Vein endothelial cell (primary cell): ENCODE data around the gene ASPN. TPM values are rescaled to one million over a fixed set of nuclear protein-coding genes. Genes with fewer than 3 reads are reported as not detected.

Source experiments
- small RNA-seq: library from RNA; depleted of rRNA; stranded (forward); fragments of <200 nt; gene quantifications from one replicate; pipeline ENCODE3, GENCODE V24; 2012
- total RNA-seq: library from RNA; depleted of rRNA; stranded (reverse); fragments of >200 nt; gene quantifications from 2 replicates; pipeline ENCODE4 v1.2.3, GENCODE V29; 2012

The ASPN gene
- not detected in 2 replicates for total RNA-seq

GRCh38 chr9:92482329-92482728 lies at the start of gene ASPN:
TSS of gene ASPN (minus strand) at chr9:92482506.

GRCh38 chr9:92424340-92424739 lies 58.0 kb downstream of the ASPN start, which contains the start of gene OMD:
TSS of gene OMD (minus strand) at chr9:92424471. CDS start at chr9:92417558, 6,913 bp downstream.

Small RNA genes within 50 kb of the gene (small RNA-seq; reads per million reads assigned to genes)
- not detected for gene MIR4670

Other genes with a start within 250 kb of the ASPN start
- gene IARS1, start 188.8 kb downstream of the ASPN start, total RNA-seq: 173 and 190 TPM in 2 replicates
- 22.5 and 23.8 TPM in 2 replicates for gene NOL8, start 157.2 kb downstream of the ASPN start, total RNA-seq
- gene CENPP, start 156.6 kb downstream of the ASPN start, total RNA-seq: 2.3 and 5.4 TPM in 2 replicates
- not detected in 2 replicates for gene OGN, start 77.9 kb downstream of the ASPN start, total RNA-seq
- under 0.01 TPM in 1 of 2 replicates, not detected in the other for gene OMD, start 58.0 kb downstream of the ASPN start, total RNA-seq
- under 0.01 TPM in 1 of 2 replicates, not detected in the other for gene ECM2, start 53.5 kb upstream of the ASPN start, total RNA-seq
- gene IPPK, start 187.6 kb upstream of the ASPN start, total RNA-seq: 15.0 and 20.1 TPM in 2 replicates